HTERT RPE-1 (cell line): ENCODE measurements around the gene CPLX3.

Experiments
- in situ Hi-C: fragments of 300-500 bp; cut with MboI; formaldehyde crosslinking; loops from 4 replicates; pipeline ENCODE4 v1.14.3; 2020; ENCODE audit warnings: low sequenced_read_pairs

The CPLX3 gene

DNA sequence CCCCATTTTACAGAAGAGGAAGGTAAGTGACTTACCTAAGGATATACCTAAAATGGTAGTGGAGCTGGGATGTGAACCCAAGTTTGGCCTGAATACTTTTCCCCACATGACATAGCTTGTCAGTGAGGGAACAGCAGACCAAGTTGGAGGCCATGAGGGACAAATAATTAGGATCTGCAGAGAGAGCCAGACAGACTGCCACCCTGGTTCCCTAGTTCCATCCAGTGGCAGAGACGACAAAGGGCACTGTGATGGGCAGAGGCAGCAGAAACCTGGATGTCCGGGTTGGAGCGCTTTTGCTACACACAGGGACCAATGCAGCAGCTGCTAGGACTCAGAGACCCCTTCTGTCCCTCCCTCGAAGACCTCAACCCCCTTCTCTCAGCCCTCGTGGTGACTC is 1.2 kb downstream of the CPLX3 start:
- in situ Hi-C loops = no loop called here

DNA sequence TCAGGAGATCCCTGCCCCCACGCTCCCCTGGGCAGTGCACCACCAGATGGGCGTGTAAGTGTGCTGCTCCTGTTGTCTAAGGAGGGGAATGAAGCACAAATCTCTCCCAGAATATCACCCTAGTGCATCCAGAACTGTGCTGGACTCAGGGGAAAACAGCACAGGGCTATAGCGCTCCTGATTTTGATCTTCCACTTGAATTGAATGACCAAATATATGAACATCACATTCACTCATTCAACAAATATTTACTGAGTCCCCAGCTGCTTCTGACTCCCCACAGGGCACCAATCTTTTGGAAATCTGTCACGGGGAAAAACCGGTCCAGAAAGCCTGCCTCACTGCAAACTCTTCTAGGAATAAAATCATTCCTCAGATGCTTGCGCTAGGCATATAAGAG is 2.4 kb downstream of the CPLX3 start:
- in situ Hi-C loops = no loop called here

DNA sequence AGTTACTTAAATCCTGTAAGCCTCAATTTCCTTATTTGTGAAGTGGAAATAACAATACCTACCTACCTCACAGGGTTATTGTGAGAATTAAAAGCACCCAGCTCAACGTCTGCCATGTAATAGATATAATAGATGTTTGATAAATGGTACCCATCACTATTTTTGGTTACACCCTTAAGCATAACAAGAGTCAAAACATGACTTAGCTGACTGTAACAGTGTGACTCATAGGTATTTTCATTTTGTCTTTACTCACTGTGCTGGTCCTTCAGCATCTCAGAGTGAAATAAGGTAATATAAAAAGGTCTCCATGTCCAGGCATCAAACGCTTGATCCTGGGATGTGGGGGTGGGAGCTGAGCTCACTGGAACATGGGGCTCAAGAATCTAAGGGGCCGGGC is 3.1 kb downstream of the CPLX3 start:
- in situ Hi-C loops = no loop called here

DNA sequence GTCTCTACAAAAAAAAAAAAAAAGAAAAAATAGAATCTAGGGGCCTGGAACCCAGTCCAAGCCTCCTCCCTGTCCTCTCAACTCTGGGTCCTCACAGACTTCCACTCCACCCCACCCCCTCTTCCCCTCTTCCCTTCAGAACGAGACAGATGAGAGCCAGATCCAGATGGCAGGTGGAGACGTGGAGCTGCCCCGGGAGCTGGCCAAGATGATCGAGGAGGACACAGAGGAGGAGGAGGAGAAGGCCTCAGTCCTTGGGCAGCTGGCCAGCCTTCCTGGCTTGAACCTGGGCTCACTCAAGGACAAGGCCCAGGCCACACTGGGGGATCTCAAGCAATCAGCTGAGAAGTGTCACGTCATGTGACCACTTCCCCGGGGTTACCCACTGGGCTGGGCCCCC is 3.6 kb downstream of the CPLX3 start:
- in situ Hi-C loops = no loop called here

DNA sequence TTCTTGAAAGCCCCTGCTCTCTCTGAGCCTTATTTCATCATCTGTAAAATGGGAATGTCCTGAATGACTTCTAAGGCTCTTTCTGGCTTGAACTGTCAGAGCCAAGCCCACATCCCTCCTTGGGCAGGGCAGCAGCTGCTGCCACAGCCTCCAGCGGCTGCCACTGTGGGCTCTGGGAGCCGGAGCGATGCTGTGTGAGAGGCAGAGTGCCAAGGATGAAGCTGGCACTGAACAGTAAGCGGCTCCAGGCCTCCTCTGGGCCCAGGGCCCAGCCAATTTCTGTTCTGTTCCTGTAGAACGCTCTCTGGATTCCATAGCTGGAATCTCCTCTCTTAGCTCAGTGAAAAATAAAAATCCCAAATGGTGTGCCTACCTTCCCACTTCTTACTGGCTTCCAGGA is 4.4 kb downstream of the CPLX3 start:
- in situ Hi-C loops = no loop called here

DNA sequence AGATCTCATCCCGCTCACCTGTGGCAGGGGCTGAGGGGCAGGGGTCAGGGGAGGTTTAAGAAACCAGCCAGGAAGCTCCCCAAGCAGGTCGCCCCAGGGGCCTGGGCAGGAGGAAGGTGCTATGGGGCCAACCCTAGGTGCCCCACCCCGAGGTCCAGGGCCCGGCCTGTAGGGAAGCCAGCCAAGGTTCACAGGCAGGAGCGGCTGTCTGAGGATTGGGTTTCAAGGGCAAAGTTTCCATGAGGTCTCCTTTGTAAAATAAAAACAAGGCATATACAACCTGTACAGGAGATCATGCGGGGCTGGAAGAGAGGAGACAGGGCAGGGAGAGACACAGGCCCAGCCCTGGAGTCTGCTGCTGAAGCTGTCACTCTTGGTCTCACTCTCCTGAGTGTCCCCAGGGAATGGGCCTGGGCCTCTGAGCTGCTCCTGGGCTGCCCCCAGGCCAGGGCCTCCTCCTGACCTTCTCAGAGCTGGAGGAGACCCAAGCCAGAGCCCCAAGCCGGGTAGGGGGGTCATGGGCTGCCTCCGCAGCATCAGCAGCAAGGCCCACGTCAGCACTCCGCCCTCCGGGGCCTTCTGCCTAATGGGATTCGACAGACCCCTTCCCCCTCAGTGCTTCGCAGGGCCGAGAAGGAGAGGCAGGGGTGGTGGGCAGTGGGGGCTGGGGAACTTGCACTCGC is 5.5 kb downstream of the CPLX3 start:
- in situ Hi-C loops = no loop called here

DNA sequence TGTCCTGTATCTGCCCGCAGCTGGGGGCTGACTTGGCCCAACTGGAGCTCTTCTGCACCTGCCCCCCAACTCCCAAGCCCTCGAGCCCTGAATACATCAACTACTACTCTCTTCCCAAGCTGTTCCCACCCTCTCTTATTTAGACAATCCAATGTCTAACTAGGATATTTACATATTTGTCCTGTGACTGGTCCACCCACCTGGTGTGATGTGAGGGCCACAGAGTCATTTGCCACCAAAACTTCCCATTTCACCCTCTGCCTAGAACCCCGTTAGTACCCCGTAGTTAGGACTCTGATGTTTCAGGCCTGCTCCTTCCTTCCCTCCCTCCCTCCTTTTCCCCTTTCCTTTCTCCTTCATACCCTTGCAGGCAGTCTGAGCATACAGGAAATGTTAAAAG is 6.4 kb downstream of the CPLX3 start:
- in situ Hi-C loops = no loop called here

DNA sequence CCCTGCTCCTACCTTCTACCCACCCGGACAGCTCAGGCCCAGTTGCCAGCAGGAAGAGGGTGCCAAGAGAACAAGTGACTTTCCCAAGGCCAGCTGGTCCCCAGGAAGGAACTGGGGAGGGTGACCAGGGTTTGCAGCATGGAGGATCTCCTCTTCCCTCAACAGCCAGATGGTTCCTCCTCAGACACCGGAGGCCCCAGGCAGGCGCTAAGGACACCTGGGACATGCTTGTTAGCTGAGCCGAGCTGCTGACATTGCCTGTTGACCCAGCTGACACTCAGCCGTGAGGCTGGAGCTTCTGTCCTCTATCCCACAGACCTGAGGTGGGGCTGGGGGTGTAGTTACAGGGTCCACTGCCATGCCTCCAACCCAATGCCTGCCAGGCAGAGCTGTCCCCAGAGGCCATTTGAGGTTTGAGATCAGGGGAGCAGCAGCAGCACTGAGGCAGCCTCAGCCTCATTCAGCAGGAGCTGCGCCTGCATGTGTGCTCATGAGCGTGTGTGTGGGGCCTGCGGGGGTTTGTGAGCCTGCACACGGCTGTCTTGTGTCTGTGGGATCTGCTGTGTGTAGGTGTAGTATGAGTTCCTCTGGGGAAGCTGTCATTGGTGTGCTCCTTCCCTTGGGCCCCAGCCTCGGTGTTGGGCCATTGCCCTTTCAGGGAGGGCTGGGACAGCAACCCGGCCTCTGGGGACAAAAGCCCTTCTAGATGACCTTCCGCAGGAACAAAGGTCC is 7.1 kb downstream of the CPLX3 start:
- in situ Hi-C loops = no loop called here

DNA sequence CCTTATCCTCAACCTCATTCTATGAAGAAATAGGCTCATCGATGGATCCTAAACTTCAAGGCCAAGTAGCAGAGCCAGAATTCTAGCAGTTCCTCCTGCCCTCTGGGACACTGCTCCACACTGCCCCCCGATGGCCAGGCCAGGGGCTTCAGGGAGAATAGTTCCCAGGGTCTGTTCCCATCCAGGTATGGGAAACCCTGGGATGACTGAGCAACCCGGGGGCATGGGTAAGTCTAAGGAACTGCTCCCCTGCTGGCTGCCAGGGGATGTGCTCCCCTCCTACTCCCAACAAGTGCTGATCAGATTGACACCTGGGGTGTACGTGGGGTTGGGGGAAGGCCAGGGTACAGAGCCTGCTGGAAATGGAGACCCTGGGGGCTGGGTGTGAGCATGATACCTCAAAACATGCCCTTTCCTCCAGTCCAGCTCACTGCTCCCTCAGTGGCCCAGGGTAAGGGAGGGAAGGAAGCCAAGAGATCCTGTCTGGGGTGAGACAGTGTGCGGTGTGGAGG is 8.9 kb downstream of the CPLX3 start:
- in situ Hi-C loops = no loop called here

DNA sequence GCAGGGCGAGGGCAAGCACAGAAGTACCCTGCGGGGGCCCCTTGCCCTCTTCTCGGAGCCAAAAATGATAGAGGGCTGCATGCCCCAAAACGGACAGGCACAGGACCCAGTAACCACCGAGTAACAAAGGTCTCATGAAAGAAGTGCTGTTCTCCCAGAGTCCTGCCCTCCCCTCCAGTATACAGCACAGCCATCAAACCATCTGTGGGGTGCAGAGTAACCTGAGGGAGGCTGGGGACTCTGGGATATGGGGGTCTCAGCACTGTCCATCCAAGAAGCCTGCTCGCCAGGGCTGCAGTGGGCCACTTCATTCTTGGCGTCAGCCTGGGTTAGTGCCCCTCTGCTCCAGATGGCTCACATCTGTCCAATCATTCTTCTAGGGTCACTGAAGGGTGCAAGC is 10.4 kb downstream of the CPLX3 start:
- in situ Hi-C loops = no loop called here

DNA sequence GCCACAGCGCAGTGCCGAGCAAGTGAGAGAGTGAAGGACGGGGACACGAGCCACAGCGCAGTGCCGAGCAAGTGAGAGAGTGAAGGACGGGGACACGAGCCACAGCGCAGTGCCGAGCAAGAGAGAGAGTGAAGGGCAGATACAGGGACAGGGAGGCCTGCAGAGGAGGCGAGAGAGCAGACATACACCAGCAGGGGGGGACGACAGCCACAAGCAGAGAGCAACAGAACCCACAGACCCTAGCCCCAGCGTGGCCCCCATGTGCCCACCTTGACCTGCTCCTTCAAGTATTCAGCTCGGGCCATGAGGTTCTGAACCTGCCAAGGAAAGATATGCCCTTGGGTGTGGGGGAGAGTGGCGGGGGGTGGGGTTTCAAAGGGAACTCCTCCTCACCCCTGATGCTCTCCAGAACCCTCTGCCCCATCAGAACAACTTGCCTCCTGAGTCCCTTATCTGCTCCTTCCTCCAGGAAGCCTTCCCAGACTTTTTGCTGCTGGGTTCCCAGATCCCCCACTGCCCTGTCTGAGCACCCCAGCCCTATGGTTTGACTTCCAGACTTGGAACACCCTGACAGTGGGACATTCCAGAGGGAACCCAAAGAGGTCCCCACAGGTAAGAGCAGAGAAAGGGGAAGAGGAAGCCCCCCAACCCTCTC is 11.2 kb downstream of the CPLX3 start:
- in situ Hi-C loops = no loop called here

DNA sequence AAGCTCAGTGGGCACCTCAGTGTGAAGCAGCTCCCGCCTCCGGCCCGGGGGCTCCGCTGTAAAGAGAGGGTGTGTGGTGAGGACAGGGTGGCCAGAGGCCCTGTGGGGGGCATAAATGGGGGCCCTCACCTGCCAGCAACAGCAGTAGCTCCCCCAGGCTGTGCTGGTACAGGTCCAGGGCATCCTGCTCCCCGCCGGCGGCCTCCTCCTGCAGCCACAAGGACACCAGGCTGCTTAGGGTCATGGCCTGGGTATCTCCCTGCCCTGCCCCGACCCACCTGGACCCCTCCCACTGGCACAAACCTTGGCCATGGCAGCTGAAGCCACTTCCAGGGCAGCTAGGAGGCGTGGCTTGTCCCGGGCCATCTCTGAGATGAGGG is 11.7 kb downstream of the CPLX3 start:
- in situ Hi-C loops = no loop called here

DNA sequence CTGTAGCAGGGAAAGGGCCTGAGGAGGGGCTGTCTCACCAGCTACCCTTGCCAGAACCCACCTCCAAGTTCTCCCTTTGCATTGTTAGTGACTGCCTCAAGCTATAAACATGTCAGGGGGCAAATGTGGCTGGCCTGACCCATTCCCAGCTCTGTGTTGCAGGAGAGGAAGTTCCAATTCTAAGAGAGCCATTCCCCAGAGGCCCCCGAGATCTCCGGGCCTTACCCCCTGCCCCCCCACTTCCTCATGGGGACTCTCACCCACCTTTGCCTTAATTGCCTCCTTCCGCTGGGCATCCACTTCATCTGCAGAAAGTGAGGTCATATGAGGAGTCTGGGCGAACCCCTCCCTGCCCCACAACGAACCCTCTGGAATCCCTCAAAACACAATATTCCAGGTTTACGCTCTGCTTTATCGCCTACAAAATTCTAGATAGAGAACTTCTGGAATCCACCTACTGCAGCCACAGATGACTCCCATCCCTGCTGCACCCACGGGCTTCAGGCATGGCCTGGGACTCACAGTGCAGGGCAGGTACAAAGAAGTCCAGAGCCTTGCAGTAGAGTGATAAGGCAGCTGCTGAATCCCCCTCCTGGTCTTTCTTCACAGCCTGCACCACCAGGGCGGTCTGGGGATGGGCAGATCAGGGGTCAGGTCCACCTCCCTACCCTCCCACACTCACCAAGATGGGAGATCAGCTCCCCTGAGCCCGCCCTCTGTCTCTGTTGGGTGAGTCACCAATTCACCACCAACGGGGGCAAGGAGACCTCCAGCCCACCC is 12.5 kb downstream of the CPLX3 start:
- in situ Hi-C loops = no loop called here

DNA sequence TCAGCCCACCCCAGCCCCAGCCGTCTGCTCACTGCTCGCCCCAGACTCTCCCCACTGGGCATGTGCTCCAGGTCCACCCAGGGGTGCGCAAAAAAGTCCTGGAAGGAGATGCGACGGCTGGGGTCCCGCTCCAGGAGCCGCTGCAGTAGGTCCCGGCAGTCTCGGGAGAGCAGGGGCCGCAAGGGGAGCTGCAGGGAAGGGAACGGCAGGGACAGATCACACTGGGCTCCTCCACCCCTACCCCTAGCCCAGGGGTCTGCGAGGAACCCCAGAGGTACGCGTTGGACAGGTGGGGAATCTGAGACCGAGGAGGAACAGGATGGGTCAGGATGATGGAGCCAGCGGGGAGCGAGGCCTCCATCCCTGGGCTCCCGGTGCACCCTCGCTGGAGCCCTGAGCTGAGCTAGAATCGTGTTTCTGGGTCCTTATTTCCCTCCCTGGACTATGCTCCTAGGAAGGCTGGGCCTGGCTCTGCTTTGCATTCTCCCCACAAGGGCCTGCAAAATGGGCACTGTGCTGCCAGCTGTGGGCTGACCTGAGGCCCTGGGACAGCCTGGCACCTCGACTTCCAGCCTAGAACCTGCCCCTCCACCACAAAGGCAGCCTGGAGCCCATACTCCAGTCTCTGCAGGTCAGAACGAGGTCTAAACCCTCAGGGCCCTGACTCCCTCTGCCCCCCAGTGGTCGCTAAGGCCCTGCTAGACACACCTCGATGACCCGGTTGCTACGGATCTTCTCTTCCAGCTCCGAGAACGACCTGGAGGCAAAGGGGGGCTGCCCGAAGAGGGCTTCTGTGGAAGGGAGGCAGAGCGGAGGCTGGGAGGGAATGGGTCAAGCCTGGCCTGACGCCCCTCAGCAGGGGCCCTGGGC is 13.3 kb downstream of the CPLX3 start:
- in situ Hi-C loops = no loop called here

DNA sequence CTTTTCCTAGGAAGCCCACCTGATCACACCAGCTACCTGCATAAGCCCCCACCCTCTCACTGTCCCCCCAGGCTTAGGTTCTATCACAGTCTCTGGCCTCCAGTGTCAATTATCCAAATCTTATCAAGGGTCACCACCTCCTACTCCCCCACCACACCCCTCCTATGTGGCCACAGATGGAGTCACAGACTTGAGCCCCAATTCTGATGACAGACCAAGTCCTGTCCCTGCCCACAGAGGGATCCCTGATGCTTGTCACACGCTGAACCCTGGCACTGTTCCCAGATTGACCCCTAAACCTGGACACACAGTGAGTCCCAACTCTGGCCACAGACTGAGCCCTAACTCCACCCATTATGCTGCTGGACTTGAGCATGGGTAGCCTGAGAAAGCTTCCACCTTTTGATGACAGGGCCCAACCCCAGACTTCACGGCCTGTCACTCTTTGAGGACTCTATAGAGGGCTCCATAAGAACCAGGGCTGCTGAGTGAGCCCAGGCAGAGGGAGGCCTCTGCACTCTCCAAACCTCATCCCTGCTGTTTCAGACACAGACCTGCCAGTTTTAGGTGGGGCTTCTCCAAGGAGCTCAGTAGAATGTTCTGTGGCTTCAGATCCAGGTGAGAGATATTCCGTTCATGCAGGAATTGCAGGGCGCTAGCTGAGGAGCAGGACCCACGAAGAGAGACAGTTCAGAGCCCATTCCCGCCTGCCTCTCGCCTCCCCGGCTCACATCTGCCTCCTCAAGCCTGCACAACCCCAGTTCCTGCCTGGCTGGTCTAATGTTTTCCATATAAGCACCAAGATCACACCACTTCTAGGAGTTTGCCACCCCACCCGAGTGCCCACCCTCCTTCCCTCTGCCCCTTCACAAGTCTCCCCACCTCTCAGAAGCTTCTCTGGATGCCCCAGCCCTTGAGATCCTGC is 14.7 kb downstream of the CPLX3 start:
- in situ Hi-C loops = no loop called here

DNA sequence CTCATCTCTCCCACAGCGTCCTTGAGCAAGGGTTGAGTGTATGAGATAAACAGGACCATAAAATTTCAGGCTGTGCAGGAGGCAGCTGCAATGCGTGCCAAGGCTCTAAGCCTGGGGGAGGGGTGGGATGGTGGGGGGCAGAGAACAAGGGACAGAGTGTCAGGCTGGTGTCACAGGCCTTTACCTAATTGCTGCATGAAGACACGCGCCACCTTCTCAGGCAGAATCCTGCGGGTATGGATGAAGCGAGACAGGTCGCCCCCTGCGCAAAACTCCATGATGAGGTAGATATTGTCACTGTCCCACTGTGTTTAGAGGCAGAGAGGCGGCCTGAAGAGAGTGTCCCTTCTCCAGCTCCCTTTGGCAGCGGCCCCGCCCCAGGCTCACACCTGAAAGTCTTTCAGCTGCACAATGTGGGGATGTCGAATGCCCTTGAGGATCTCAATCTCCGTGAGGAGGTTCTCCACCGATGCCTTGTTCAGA is 15.5 kb downstream of the CPLX3 start:
- in situ Hi-C loops = no loop called here

DNA sequence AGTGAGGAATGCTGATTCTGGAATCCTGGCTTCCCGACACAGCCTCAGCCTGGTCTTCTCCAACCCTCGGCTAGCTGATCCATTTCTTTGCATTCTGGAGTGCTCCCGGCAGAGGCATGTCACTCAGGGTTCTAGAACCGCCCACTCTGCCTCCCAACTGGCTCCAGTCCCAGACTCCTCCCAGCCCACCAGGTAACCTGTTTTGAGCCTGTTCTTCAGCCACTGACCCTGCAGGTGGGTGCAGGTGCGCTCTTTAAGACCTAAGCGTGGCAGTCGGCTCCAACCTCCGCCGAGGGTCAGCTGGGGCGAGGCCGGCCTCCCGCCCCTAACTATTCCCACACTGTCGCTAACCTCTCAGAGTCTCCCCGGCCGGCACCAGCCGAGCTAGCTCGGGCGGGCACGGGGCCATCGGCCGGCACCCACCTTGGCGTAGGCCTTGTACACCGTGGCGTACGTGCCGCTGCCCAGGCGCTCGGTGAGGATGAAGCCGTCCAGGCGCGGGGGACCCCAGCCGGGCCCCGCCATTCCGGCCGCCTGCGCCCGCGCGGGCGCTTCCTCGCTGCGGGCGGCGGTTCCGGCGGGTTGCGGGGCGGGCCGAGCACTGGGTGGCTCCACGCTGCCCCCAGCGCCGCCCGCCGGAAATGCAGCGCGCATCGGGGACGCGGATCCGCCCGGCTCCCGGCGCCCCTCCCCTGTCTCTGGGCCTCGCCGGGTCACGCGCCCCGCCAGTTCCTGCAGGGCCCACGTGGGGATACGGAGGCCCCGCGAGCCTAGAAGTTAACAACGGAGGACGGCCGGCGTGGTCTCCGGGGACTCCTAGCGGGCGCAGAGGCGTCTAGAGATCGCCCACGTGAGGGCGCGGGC is 16.4 kb downstream of the CPLX3 start, which contains the start of gene ULK3:
Gene ULK3, minus strand, starts transcription at position 576 of the 864 bp plus-strand sequence. Its CDS starts 51 bp downstream, at position 525.
- in situ Hi-C loops = no loop called here

DNA sequence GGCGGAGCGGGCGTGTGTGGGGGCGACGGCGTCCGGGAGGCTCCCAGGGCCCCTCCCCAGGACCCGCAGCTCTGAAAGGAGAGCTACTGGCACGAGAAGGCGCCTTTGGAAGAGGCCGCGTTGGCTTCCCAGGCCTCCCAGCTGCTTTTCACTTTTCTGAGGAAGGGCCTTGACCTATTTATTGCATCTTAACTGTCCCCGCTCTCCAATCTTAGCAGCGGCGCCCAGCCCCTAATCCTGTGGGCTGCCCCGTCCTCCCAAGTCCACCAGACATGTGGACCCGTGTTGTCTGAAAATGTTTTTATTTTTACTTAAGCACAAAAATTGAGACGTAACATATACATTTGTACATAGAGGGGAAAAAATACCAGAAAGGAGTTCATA is 17.0 kb downstream of the CPLX3 start:
- in situ Hi-C loops = no loop called here
